Measurements from ENCODE around the gene ZBTB7C.

ZBTB7C gene

GRCh38 chr18:48387300-48387699, 21.9 kb downstream of the ZBTB7C start:
- DNase-seq: no peak

GRCh38 chr18:48385596-48385995, 23.6 kb downstream of the ZBTB7C start:
- DNase-seq: no peak

GRCh38 chr18:48376934-48377333, 32.2 kb downstream of the ZBTB7C start:
- DNase-seq: no peak

DNA sequence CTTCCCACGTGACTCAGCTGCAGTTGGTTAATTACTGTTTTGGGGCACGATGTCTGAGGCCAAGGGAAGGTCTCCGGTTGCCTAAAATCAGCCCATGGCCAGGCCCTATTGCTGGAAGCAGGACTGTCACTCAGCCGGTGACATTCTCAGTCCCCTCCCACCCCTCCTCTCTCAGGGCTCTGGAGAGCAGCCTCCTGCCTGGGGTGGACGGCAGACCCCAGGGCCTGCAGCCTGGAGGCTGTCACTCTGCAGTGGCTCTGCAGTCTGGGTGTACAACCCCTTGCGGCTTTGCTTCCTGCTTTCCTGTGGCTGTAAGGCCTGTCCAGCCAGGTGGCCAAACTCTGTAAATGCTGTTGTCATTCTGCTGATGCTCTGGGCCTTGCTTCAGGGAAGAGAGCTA, 32.8 kb downstream of the ZBTB7C start:
- DNase-seq: no peak

DNA sequence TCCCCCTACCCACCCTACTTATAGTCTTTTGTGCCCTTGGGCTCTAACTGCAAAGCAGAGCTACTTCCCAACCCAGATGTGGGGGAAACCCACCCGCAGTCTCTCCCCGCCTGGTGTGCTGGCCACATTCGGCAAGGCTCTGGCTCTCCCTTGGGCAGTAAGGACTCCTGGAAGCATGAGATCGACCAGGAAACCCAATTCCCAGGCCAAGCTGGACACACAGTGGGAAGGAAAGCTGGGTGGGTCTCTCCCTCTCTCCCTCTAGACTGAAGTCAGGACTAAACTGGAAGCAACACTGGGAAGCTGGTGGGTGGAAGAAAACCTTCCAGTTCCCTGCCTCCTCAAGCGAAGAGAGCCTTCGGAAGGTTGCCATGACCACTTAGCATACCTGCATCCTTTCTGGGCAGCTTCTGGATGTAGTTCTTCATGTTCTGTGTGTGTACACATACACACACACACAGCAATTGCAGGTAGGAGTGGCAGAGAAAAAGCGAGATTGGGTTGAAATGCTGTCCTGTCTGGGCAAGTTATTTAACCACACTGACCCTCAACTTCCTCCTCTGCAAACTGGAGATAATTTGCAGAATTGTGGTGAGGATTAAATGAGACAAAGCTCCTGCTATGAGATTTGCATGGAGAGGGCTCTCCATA, 33.9 kb downstream of the ZBTB7C start:
- no peak for DNase-seq

DNA sequence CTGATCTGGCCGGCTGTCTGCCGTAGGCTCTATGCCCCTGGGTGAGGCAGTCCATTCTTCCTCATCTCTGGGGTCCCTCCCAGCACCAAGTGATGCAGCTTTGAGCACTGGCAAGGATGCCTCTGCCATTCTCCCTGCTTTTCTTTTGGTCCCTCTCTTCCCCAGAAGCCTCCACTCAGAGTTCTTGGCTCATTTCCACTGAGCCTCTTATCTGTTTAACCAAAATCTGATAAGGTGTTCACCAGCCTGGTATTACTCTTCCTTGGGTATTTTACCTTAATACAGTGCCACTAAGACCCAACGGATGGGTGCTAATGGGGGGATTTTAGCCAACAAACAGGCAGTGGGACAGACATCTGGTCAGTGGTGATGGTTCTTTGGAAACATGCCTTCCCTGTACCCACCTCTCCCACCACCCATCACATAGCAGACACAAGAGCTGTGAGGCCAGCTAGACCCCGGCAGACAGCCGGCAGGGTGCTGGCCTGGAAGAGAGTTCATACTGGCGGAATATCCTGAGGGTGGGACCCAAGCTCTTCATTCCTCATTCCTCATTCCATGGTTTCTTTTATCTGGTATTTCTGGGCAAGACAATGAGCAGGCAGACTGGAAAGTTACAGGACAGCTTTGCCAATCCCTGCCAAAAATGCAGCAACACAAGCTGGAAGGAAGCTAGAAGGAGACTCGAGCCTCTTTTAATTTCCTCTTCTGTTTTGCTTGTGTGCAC, 34.6 kb downstream of the ZBTB7C start:
- no peak for DNase-seq

- DNase-seq: no peak
Measured at GRCh38 chr18:48371854-48372602, 37.2 kb downstream of the ZBTB7C start.

- DNase-seq: no peak
Measured at GRCh38 chr18:48367557-48367956, 41.6 kb downstream of the ZBTB7C start.

- no peak for DNase-seq
Measured at GRCh38 chr18:48365965-48366364, 43.2 kb downstream of the ZBTB7C start.

- DNase-seq: no peak
Measured at GRCh38 chr18:48364146-48364545, 45.0 kb downstream of the ZBTB7C start.

GRCh38 chr18:48363175-48363574, 46.0 kb downstream of the ZBTB7C start:
- DNase-seq: no peak

GRCh38 chr18:48361801-48362200, 47.4 kb downstream of the ZBTB7C start:
- DNase-seq: no peak

- DNase-seq: no peak
Measured at GRCh38 chr18:48360376-48361021, 48.7 kb downstream of the ZBTB7C start.

DNA sequence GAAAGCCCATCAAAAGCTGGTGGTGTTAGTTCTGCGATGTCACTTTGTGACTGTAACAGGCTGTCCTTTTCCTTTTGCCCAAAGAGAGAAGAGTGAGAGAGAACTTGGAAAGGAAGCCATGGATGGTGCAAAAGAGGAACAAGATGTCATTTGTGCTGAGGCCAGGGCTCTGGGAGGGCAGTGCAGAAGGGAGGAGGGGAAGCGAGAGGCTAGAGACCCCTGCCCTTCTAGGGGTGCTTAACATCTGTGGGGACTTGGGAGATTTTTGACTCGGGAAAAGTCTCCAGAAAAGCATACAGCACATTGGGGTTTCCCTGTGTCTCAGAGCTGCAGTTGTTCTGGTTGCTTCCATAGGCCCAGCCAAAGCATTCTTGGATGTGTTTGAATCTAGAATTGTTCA, 49.6 kb downstream of the ZBTB7C start:
- no peak for DNase-seq

DNA sequence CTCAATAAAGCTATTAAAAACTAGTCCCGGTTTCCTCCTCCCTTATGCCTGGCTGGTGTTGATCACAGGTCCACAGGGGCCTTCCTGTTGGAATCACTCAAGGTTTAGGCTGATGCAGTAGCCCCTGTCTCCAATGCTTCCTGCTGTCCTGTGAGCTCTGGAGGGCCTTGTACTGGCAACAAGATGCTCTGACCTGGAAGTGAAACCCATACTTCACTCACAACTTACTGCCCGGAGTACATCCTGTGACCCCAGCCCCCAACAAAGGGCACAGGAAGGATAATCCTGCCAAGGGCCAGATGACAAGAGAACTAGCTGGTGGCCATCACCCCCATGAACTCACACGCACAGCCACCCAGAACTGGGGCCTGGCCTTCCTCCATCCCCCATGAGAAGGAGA, 50.3 kb downstream of the ZBTB7C start:
- no peak for DNase-seq

- DNase-seq: no peak
Measured at GRCh38 chr18:48356909-48357631, 52.1 kb downstream of the ZBTB7C start.

- DNase-seq: no peak
Measured at GRCh38 chr18:48356151-48356745, 52.9 kb downstream of the ZBTB7C start.

DNA sequence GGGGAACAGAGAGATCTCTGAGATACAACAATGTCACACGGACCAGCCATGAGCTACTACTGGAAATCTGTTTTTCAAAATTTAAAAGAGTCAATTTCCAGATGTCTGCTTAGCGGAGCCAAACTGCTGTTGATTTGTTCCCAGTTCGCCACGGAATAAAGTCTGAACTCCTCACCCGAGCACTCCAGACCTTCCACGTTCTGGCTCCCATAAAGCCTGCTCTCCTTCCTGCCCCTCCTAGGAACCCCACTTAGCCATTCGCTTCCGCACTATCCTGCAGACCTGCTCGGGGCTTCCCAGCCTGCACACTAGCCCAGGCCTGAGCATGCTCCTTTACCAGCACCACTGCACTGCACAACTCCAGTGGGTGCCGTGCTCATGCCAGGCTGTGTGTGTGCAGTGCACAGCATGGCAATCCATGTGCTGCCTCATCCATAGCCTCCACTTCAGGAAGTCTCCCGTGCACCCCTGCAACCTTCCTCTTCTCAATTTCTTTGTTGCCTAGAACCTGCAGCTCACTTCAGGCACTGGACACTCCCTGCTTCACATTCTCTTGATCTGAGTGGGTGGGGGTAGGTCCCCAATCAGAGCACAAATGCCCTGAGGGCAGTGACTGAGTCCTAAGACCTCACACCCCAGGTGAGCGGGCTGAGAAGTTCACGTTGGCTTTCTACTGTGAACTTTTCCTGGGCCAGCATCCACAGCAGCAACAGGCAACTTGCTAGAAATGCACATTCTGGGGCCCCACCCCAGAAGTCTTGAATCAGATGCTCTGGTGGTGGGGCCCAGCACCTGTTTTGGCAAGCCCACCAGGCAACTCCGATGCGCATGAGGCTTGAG, 53.7 kb downstream of the ZBTB7C start:
- DNase-seq: no peak

- DNase-seq: no peak
Measured at GRCh38 chr18:48354746-48355260, 54.4 kb downstream of the ZBTB7C start.

- DNase-seq: no peak
Measured at GRCh38 chr18:48352051-48352755, 57.0 kb downstream of the ZBTB7C start.
